Measurements from ENCODE around the gene TOMM6. TPM values are rescaled to one million over a fixed set of nuclear protein-coding genes. Genes with fewer than 3 reads are reported as not detected.
A peak's percentile ranks its signal among the peaks of the same experiment; 100 is the strongest.

Gene TOMM6
- polyA plus RNA-seq, 2 donors, result 179 to 226 TPM

GRCh38 chr6:41783106-41783780 is 4.3 kb upstream of the TOMM6 start:
- Histone ChIP-seq H3K9me3 (ENCODE audit: control insufficient read depth in 2 of 2, insufficient read depth in 1 of 2, low read depth in 1 of 2, low read length in 1 of 2) (no peaks in the 10 kb centered on the region), H3K4me3 (ENCODE audit: low read depth in 1 of 2, low read length in 2 of 2) (no peak overlapping the region), H3K36me3 (ENCODE audit: control insufficient read depth in 2 of 2, insufficient read depth in 2 of 2, low read length in 1 of 2) (peaks cover 0 to 2% of the 10 kb centered on the region in 2 donors), H3K4me1 (ENCODE audit: control insufficient read depth in 2 of 2, insufficient read depth in 2 of 2, low read length in 1 of 2) (peaks cover 0 to 20% of the 10 kb centered on the region in 2 donors), H3K27me3 (ENCODE audit: control insufficient read depth in 1 of 2, insufficient read depth in 2 of 2, low read length in 2 of 2) (no peaks in the 10 kb centered on the region), H3K27ac (ENCODE audit: low read depth in 2 of 2, low read length in 1 of 2) (peak overlapping the region; percentile 50 to 99)
- WGBS, 2 donors, result 76 to 82% methylated on average over 6 of the region's 6 CpGs

- Histone ChIP-seq H3K27me3 (ENCODE audit: control insufficient read depth in 1 of 2, insufficient read depth in 2 of 2, low read length in 2 of 2) (no peaks in the 10 kb centered on the region), H3K27ac (ENCODE audit: low read depth in 2 of 2, low read length in 1 of 2) (peak overlapping the region; percentile 97 to 99), H3K36me3 (ENCODE audit: control insufficient read depth in 2 of 2, insufficient read depth in 2 of 2, low read length in 1 of 2) (peaks cover 0 to 9% of the 10 kb centered on the region in 2 donors), H3K4me3 (ENCODE audit: low read depth in 1 of 2, low read length in 2 of 2) (peak overlapping the region; percentile 66 to 94), H3K9me3 (ENCODE audit: control insufficient read depth in 2 of 2, insufficient read depth in 1 of 2, low read depth in 1 of 2, low read length in 1 of 2) (no peaks in the 10 kb centered on the region), H3K4me1 (ENCODE audit: control insufficient read depth in 2 of 2, insufficient read depth in 2 of 2, low read length in 1 of 2) (peaks cover 0 to 23% of the 10 kb centered on the region in 2 donors)
- WGBS, 2 donors, result 48% methylated on average over 5 of the region's 5 CpGs
These were observed 2.8 kb upstream of the TOMM6 start for GRCh38 chr6:41784581-41785171.

- no peaks in the 10 kb centered on the region for H3K27me3 ChIP-seq (ENCODE audit: control insufficient read depth in 1 of 2, insufficient read depth in 2 of 2, low read length in 2 of 2)
- H3K36me3 ChIP-seq (ENCODE audit: control insufficient read depth in 2 of 2, insufficient read depth in 2 of 2, low read length in 1 of 2), result peaks cover 2 to 12% of the 10 kb centered on the region in 2 donors
- WGBS, 2 donors, result 84% methylated on average over 11 of the region's 11 CpGs
- H3K27ac ChIP-seq (ENCODE audit: low read depth in 2 of 2, low read length in 1 of 2), result peak overlapping the region; percentile 97 to 99
- H3K4me3 ChIP-seq (ENCODE audit: low read depth in 1 of 2, low read length in 2 of 2), result peak overlapping the region; percentile 66 to 94
- H3K9me3 ChIP-seq (ENCODE audit: control insufficient read depth in 2 of 2, insufficient read depth in 1 of 2, low read depth in 1 of 2, low read length in 1 of 2), result no peaks in the 10 kb centered on the region
- H3K4me1 ChIP-seq (ENCODE audit: control insufficient read depth in 2 of 2, insufficient read depth in 2 of 2, low read length in 1 of 2), result peaks cover 0 to 23% of the 10 kb centered on the region in 2 donors
These were observed 2.2 kb upstream of the TOMM6 start for GRCh38 chr6:41785254-41785653.

- peak overlapping the region; percentile 97 to 99 for H3K27ac ChIP-seq (ENCODE audit: low read depth in 2 of 2, low read length in 1 of 2)
- peak overlapping the region; percentile 66 to 94 for H3K4me3 ChIP-seq (ENCODE audit: low read depth in 1 of 2, low read length in 2 of 2)
- H3K9me3 ChIP-seq (ENCODE audit: control insufficient read depth in 2 of 2, insufficient read depth in 1 of 2, low read depth in 1 of 2, low read length in 1 of 2), result no peaks in the 10 kb centered on the region
- no peaks in the 10 kb centered on the region for H3K27me3 ChIP-seq (ENCODE audit: control insufficient read depth in 1 of 2, insufficient read depth in 2 of 2, low read length in 2 of 2)
- 13 to 17% methylated on average over 25 to 29 of the region's 29 CpGs for WGBS, 2 donors
- peaks cover 3 to 13% of the 10 kb centered on the region in 2 donors for H3K36me3 ChIP-seq (ENCODE audit: control insufficient read depth in 2 of 2, insufficient read depth in 2 of 2, low read length in 1 of 2)
- peaks cover 0 to 22% of the 10 kb centered on the region in 2 donors for H3K4me1 ChIP-seq (ENCODE audit: control insufficient read depth in 2 of 2, insufficient read depth in 2 of 2, low read length in 1 of 2)
These were observed 1.6 kb upstream of the TOMM6 start for GRCh38 chr6:41785689-41786450.

GRCh38 chr6:41786451-41787218 is 859 bp upstream of the TOMM6 start:
- H3K27me3 ChIP-seq (ENCODE audit: control insufficient read depth in 1 of 2, insufficient read depth in 2 of 2, low read length in 2 of 2), result no peaks in the 10 kb centered on the region
- 1% methylated on average over 53 to 58 of the region's 58 CpGs for WGBS, 2 donors
- peak overlapping the region; percentile 97 to 99 for H3K27ac ChIP-seq (ENCODE audit: low read depth in 2 of 2, low read length in 1 of 2)
- H3K9me3 ChIP-seq (ENCODE audit: control insufficient read depth in 2 of 2, insufficient read depth in 1 of 2, low read depth in 1 of 2, low read length in 1 of 2), result no peaks in the 10 kb centered on the region
- peak overlapping the region; percentile 66 to 94 for H3K4me3 ChIP-seq (ENCODE audit: low read depth in 1 of 2, low read length in 2 of 2)
- H3K4me1 ChIP-seq (ENCODE audit: control insufficient read depth in 2 of 2, insufficient read depth in 2 of 2, low read length in 1 of 2), result peaks cover 0 to 21% of the 10 kb centered on the region in 2 donors
- peaks cover 3 to 13% of the 10 kb centered on the region in 2 donors for H3K36me3 ChIP-seq (ENCODE audit: control insufficient read depth in 2 of 2, insufficient read depth in 2 of 2, low read length in 1 of 2)

GRCh38 chr6:41789390-41789724 is 1.9 kb downstream of the TOMM6 start:
- no peaks in the 10 kb centered on the region for H3K9me3 ChIP-seq (ENCODE audit: control insufficient read depth in 2 of 2, insufficient read depth in 1 of 2, low read depth in 1 of 2, low read length in 1 of 2)
- 82 to 87% methylated on average over 3 of the region's 3 CpGs for WGBS, 2 donors
- H3K27ac ChIP-seq (ENCODE audit: low read depth in 2 of 2, low read length in 1 of 2), result no peak overlapping the region
- H3K4me3 ChIP-seq (ENCODE audit: low read depth in 1 of 2, low read length in 2 of 2), result no peak overlapping the region
- H3K4me1 ChIP-seq (ENCODE audit: control insufficient read depth in 2 of 2, insufficient read depth in 2 of 2, low read length in 1 of 2), result peaks cover 0 to 15% of the 10 kb centered on the region in 2 donors
- H3K36me3 ChIP-seq (ENCODE audit: control insufficient read depth in 2 of 2, insufficient read depth in 2 of 2, low read length in 1 of 2), result peaks cover 3 to 16% of the 10 kb centered on the region in 2 donors
- no peaks in the 10 kb centered on the region for H3K27me3 ChIP-seq (ENCODE audit: control insufficient read depth in 1 of 2, insufficient read depth in 2 of 2, low read length in 2 of 2)

- 90 to 99% methylated on average over 1 of the region's 1 CpG for WGBS, 2 donors
- Histone ChIP-seq H3K36me3 (ENCODE audit: control insufficient read depth in 2 of 2, insufficient read depth in 2 of 2, low read length in 1 of 2) (peaks cover 3 to 16% of the 10 kb centered on the region in 2 donors), H3K27ac (ENCODE audit: low read depth in 2 of 2, low read length in 1 of 2) (no peak overlapping the region), H3K9me3 (ENCODE audit: control insufficient read depth in 2 of 2, insufficient read depth in 1 of 2, low read depth in 1 of 2, low read length in 1 of 2) (no peaks in the 10 kb centered on the region), H3K27me3 (ENCODE audit: control insufficient read depth in 1 of 2, insufficient read depth in 2 of 2, low read length in 2 of 2) (no peaks in the 10 kb centered on the region), H3K4me3 (ENCODE audit: low read depth in 1 of 2, low read length in 2 of 2) (no peak overlapping the region), H3K4me1 (ENCODE audit: control insufficient read depth in 2 of 2, insufficient read depth in 2 of 2, low read length in 1 of 2) (peaks cover 0 to 14% of the 10 kb centered on the region in 2 donors)
These were observed 2.6 kb downstream of the TOMM6 start for GRCh38 chr6:41790045-41790444.

GRCh38 chr6:41791305-41791704 is 3.8 kb downstream of the TOMM6 start:
- Histone ChIP-seq H3K27me3 (ENCODE audit: control insufficient read depth in 1 of 2, insufficient read depth in 2 of 2, low read length in 2 of 2) (no peaks in the 10 kb centered on the region), H3K4me3 (ENCODE audit: low read depth in 1 of 2, low read length in 2 of 2) (no peak overlapping the region), H3K27ac (ENCODE audit: low read depth in 2 of 2, low read length in 1 of 2) (no peak overlapping the region), H3K4me1 (ENCODE audit: control insufficient read depth in 2 of 2, insufficient read depth in 2 of 2, low read length in 1 of 2) (peaks cover 0 to 3% of the 10 kb centered on the region in 2 donors), H3K36me3 (ENCODE audit: control insufficient read depth in 2 of 2, insufficient read depth in 2 of 2, low read length in 1 of 2) (peaks cover 3 to 14% of the 10 kb centered on the region in 2 donors), H3K9me3 (ENCODE audit: control insufficient read depth in 2 of 2, insufficient read depth in 1 of 2, low read depth in 1 of 2, low read length in 1 of 2) (no peaks in the 10 kb centered on the region)
- WGBS, 2 donors, result 65 to 71% methylated on average over 1 of the region's 1 CpG

- peaks cover 3 to 14% of the 10 kb centered on the region in 2 donors for H3K36me3 ChIP-seq (ENCODE audit: control insufficient read depth in 2 of 2, insufficient read depth in 2 of 2, low read length in 1 of 2)
- WGBS, 2 donors, result 83 to 85% methylated on average over 4 of the region's 4 CpGs
- H3K4me3 ChIP-seq (ENCODE audit: low read depth in 1 of 2, low read length in 2 of 2), result no peak overlapping the region
- peaks cover 0 to 3% of the 10 kb centered on the region in 2 donors for H3K4me1 ChIP-seq (ENCODE audit: control insufficient read depth in 2 of 2, insufficient read depth in 2 of 2, low read length in 1 of 2)
- no peaks in the 10 kb centered on the region for H3K27me3 ChIP-seq (ENCODE audit: control insufficient read depth in 1 of 2, insufficient read depth in 2 of 2, low read length in 2 of 2)
- no peak overlapping the region for H3K27ac ChIP-seq (ENCODE audit: low read depth in 2 of 2, low read length in 1 of 2)
- no peaks in the 10 kb centered on the region for H3K9me3 ChIP-seq (ENCODE audit: control insufficient read depth in 2 of 2, insufficient read depth in 1 of 2, low read depth in 1 of 2, low read length in 1 of 2)
These were observed 4.5 kb downstream of the TOMM6 start for GRCh38 chr6:41791984-41792383.
